Lung microvascular endothelial cell (primary cell): ENCODE measurements around the gene SLC38A3. TPM values are rescaled to one million over a fixed set of nuclear protein-coding genes. Genes with fewer than 3 reads are reported as not detected.

Experiments used
- DNase-seq, 2 donors: peaks; one replicate each; pipeline versions ENCODE4 v3.0.0 to v3.0.0-alpha.2; 2010; ENCODE audit warnings: low read depth in 2 of 2
- total RNA-seq: library from RNA; depleted of rRNA; stranded (reverse); fragments of >200 nt; gene quantifications from 2 replicates; pipeline ENCODE4 v1.2.1, GENCODE V29; 2014

SLC38A3 gene
- total RNA-seq, 1 donor from 2014 or later, result not detected

DNA sequence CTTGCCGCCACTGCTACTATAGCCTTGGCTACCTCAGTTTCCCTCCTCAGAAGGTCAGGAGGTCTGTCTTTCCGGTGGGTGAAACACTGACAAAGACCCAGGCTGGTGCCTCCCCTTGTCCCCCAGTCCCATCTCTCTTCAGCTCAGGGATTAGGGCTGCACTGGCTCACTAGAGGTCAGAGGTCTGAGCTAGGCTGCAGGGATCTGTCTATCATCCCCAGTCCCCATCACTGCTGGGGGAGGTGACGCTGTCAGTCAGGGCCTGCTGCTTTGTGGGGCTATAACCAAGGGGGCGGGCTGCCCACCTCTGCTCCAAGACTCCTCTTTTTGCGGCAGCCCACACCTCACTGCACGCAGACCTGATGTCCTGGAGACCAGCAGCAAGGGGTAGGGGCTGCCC lies 36.3 kb upstream of the SLC38A3 start:
- DNase-seq, result no peak

DNA sequence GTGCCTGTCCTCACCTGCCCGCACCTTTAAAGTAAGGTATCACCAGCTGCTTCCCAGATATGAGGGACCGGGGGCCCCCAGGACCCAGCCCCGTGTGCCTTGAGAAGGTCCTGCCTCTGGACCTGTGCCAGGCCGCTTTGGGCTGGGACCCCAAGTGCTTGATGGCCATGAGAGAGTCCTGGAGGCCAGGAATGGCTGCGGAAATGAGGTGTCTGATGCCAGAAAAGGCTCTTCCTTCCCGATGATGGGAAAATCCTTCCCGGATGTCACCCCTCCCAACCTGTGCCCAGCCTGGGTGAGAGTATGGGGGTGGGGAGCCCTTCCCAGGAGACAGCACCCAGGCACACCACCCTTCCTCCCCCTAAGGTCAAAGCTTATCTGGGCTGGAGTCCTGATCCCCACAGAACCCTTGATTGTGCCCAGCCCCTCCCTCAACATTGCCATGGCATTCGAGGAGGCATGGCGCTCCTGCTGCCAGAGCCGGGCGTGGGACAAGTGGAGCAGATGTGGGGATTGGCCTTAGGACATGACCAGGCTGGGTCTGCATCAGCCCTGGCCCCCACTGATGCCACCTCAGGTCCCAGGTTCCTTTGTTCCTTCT lies 35.7 kb upstream of the SLC38A3 start:
- DNase-seq, result peak in 1 of 2 donors; percentile 28

DNA sequence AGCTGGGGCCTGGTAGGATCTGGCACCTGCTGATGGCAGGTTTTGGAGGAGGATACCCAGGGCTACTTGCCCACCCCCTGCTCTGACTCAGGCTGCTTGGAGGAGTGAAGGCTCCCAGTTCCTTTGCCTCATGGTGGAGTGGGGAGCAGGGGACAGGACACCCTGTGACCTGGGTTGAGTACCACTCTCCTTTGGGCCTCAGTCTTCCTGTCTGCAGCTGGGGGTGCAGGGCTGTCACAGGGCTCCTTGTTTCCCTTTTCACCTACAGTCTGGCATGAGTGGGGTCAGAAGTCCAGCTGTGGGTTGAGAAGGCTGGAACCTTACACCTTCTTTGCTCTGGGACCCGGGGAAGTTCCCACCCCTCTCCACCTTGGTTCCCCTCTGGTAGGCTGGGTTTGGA lies 35.2 kb upstream of the SLC38A3 start:
- no peak for DNase-seq

DNA sequence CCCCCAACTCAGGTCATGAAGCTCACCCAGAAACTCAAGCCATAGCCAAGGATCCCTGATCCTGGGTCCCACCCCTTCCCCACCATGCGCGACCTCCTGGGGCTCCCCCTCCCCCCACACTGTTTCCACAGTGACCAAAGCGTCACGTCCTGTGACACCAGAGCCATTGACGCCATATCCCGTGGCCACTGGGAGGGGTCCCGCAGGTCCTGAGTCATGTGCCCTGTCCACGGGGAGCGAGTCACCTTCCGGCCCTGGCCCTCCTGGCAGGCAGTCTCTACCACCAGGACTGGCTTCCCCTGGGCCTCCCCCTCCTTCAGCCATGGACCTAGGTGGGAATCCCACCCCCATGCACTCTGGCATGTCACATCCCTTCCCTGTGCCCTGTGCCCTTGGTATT lies 34.4 kb upstream of the SLC38A3 start:
- DNase-seq, result peak; percentile 97 to 98

DNA sequence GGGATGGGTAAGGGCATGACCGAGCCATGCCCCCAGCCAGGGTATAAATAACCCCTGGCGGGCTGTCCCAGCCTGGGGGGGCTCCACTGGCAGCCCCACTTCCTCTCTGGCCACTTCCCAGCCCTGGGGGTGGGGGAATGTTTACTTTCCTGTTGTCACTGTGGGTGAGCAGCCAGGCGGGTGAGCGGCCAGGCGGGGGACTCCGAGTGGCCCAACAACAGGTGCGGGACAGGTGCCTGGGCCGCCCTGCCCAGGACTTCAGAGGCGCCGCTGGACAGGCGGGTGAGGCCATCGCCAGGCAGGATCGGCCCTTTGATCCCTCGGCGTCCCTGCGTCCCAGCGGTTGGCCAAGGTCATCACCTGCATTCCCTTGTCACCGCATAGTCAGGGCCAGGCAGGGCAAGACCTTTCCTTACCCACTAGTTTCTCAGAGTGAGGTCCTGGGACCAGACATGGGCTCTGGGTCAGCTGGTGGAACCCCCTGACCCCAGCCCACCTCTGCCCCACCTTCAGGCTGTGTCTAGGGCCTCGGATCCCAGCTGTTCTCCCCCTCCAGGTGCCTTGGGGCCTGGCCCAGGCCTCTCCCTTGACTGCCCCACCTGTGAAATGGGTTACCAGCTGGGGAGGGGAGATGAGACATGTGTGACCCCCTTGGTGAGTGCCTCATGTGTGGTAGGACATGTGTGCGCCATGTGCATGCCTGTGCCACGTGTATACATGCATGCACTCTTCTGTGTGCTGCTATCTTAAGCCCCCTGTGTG lies 33.4 kb upstream of the SLC38A3 start:
- peak in 1 of 2 donors; percentile 70 for DNase-seq

DNA sequence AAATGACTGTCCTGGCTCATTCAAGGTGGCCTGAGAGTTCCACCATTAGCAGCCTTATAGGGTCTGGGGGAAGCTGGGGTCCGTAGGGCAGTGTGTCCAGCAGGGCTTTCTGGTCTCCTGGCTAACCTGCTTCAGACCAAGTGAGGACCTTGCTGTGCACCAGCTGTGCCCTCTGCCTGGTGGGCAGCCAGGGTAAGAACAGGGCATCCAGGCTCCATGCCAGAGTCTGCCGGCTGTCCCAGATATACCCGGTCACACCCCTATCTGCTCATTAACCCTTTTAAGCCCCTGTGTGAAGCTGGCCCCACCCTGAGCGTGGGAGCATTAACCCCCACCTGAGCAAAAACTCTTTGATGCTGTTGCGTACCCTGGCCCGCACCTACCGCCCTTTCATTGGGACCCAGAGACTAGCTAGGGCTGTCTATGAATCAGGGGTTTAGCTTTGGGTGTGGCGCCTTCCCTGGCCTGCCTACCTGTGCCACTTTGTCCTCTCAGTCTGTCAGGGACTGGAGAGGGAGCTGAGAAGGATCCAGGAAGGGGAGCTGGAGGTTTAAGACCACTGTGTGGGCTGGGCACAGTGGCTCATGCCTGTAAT lies 32.3 kb upstream of the SLC38A3 start:
- no peak for DNase-seq

DNA sequence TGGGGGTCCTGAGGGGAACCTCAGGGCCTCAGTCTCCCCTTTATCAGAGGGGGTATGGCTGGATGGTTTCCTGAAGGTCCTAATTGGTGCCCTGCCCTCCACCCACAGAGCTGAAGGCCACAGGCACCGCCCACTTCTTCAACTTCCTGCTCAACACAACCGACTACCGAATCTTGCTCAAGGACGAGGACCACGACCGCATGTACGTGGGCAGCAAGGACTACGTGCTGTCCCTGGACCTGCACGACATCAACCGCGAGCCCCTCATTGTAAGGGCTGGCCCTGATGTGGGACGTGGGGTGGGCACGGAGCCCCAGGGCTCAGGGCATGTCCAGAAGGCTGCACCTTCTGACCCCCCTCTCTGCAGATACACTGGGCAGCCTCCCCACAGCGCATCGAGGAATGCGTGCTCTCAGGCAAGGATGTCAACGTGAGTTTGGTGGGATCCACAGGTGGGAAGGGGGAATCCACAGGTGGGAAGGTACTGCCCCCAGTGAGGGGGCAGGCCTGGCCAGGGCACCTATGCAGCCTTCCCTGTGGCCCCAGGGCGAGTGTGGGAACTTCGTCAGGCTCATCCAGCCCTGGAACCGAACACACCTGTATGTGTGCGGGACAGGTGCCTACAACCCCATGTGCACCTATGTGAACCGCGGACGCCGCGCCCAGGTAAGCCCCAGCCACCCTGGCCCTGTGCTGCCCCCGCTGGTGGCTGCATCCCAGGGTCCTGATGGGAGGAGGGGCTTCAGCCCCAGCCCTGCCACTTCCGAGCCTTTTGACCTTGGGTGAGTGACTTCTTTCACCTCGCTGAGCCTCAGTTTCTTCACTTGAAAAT lies 31.2 kb upstream of the SLC38A3 start:
- DNase-seq, result no peak

GRCh38 chr3:50174517-50174895 lies 30.6 kb upstream of the SLC38A3 start:
- no peak for DNase-seq

DNA sequence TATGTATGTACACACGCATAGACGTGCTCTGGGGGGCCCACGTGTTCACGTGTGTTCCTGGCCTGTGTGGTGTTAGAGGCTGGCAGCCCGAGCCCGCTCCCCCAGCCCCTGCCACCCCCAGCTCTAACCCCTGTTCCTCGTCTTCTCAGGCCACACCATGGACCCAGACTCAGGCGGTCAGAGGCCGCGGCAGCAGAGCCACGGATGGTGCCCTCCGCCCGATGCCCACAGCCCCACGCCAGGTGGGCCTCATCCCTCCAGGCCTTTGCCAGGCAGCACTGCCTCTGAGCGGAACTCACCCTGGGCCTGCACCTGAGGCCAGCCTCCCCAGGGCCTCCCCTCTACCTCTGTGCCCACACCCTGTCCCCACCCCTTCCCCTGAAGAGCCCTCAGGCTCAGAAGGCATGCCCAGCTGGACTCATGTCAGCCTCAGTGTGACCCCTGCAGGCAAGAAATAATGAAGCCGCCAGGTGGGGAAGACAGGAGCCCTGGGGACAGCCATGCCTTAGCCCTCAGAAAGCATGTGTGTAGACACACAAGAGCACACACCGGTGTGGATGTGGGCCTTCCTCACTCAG lies 30.0 kb upstream of the SLC38A3 start:
- DNase-seq, result no peak

DNA sequence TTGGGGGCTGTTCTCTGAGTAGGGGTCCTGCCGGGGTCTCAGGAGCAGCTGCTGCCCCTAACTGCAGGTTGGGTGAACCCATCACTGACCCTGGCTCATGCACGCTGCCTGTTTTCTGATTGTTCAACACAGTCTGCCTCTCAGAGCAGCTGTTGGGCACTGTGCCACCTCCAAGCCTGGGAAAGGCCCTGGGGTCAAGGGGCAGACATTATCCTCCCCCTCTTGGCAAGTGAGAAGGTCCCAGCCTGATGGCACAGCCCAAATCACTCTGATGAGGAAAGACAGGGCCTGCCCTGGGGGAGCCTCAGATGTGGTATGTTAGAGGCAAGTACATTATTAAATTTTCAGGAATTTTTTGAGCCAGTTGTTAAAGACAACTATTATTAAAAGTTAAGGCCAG lies 27.7 kb upstream of the SLC38A3 start:
- DNase-seq, result peak; percentile 35 to 69

DNA sequence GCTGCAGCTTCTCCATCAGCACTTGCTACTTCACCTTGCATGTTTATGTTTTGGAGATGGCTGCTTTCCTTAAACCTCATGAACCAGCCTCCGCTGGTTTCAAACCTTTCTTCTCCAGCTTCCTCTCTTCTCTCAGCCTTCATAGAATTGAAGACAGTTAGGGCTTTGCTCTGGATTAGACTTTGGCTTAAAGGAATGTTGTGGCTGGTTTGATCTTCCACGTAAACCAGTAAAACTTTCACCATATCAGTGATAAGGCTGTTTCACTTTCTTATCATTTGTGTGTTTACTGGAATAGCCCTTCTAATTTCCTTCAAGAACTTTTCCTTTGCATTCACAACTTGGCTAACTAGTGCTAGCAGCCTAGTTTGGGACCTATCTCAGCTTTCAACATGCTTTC lies 25.4 kb upstream of the SLC38A3 start:
- DNase-seq, result no peak

- no peak for DNase-seq
Measured at GRCh38 chr3:50181985-50182384, 23.1 kb upstream of the SLC38A3 start.

DNA sequence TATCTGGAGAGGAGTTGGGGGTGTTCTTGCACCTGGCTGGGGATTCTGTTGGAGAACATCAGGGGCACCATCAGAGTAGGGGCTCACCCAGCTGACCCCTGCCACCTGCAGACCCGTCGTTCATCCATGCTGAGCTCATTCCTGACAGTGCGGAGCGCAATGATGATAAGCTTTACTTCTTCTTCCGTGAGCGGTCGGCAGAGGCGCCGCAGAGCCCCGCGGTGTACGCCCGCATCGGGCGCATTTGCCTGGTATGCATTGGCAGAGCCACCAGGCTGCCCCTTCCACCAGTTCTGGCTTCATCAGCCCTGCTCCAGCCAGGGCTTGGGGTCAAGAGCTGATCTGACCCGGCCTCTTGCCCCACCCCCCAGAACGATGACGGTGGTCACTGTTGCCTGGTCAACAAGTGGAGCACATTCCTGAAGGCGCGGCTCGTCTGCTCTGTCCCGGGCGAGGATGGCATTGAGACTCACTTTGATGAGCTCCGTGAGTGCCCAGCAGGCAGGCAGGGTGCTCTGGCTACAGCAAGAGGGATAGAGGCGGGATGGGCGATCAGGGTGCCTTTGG lies 22.5 kb upstream of the SLC38A3 start:
- DNase-seq, result no peak

- DNase-seq, result no peak
Measured at GRCh38 chr3:50183755-50184154, 21.3 kb upstream of the SLC38A3 start.

GRCh38 chr3:50184242-50184978 lies 20.7 kb upstream of the SLC38A3 start:
- no peak for DNase-seq

DNA sequence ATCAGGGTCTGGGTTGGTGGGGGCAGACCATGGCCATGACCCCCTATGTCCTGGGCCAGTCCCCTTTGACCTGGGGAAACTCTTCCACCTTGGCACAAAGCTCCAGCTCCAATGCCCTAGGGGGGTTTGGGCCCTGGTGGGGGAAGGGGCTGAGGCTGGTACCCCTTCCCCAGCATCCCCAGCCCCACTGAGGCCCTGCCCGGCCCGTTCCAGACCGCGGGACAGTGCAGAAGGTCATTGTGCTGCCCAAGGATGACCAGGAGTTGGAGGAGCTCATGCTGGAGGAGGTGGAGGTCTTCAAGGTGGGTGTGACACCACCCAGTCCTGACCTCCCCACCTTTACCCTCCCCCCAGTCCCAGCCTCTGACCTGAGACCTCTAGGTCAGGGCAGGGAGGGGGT lies 19.8 kb upstream of the SLC38A3 start:
- no peak for DNase-seq

- DNase-seq, result no peak
Measured at GRCh38 chr3:50186096-50186495, 19.0 kb upstream of the SLC38A3 start.

DNA sequence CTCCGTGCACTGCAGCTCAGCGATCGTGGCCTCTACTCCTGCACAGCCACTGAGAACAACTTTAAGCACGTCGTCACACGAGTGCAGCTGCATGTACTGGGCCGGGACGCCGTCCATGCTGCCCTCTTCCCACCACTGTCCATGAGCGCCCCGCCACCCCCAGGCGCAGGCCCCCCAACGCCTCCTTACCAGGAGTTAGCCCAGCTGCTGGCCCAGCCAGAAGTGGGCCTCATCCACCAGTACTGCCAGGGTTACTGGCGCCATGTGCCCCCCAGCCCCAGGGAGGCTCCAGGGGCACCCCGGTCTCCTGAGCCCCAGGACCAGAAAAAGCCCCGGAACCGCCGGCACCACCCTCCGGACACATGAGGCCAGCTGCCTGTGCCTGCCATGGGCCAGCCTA lies 17.3 kb upstream of the SLC38A3 start:
- DNase-seq, result no peak

DNA sequence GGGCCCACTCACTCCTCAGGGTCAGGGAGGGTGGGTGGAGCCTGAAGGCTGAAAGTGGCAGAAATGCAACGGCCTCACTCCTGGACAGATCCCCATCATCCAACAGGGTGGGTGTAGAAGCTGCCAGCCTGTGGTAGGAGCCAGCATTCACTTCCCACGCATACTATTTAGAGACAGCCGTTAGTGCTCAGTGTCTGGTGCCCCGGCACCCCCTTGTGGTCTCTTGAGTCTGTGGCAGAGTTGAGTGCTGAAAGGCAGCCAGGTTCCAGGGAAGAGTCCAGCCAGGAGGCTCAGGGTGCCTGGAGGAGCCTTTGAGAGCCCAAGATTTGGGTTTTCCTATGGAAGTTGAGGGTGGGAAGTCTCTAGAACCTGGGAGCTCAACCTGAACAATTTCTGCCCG lies 15.8 kb upstream of the SLC38A3 start:
- DNase-seq, result peak; percentile 86 to 91

DNA sequence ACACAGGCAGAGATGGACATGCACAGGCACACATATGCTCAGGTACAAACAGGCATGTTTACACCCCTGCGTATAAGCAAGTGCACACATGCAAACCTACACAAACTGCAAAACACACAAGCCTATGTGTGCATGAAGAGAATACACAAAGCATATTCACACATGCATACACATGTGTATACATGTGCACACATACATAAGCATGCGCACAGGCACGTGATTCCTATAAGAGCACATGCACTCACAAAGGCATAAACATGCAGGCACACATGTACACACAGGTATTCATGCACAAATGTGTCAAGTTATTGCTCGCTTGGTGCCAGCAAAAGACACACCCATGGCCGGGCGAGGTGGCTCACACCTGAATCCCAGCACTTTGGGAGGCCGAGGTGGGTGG lies 15.1 kb upstream of the SLC38A3 start:
- DNase-seq, result no peak
